GM21367 (cell line): Measurements from ENCODE around the gene COL11A1.
"Not testable (repeated sequence)": the region's sequence is repeated elsewhere in the genome, so short reads cannot be mapped to it uniquely, and the experiment has no call there.

Experiments used
- ATAC-seq: cut with Tn5 transposase; IDR thresholded peaks from one replicate; pipeline ENCODE4 v1.9.1; 2021; ENCODE audit not compliant: unreplicated experiment

Gene COL11A1

DNA sequence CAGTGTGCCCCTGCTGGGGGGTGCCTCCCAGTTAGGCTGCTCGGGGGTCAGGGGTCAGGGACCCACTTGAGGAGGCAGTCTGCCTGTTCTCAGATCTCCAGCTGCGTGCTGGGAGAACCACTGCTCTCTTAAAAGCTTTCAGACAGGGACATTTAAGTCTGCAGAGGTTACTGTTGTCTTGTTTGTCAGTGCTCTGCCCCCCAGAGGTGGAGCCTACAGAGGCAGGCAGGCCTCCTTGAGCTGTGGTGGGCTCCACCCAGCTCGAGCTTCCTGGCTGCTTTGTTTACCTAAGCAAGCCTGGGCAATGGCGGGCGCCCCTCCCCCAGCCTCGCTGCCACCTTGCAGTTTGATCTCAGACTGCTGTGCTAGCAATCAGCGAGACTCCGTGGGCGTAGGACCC, 175.0 kb downstream of the COL11A1 start:
- not testable (repeated sequence) for ATAC-seq

DNA sequence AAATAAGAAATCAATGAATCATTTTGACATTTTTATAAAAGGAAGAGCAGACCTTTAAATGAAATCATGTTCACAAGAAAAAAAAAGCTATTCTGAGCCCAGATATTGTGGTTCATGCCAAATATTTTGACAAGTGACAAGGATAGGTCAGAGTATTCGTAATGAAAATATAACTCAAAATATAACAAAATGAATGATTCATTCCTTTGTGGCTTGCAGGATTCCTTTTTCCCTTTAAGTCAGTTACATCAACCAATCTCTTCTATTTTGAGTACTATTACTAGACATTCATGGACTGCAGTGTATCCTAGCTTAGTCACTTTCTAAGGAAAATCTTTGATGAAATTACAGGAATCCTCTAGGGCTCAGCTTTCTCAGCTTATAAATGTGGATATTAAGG, 188.7 kb downstream of the COL11A1 start:
- no peak for ATAC-seq

- ATAC-seq = no peak
These were observed 206.3 kb downstream of the COL11A1 start for GRCh38 chr1:102901996-102902395.

DNA sequence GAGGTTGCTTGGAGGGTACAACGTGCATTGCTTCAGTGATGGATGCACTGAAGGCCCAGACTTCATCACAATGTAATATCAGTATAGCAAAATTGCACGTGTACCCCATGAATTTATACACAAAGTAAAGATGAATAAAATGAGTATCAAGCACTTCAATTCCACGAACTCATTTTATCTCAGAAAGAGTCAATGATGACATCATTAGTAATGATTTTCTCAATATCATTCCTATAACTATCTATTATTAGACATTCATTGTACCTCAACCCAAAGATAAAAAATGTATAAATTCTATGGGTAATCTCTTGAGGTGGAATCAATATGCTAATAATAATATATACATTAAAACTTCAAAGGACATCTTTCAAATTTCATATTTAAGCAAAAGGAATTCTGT, 208.4 kb downstream of the COL11A1 start:
- no peak for ATAC-seq

GRCh38 chr1:102897557-102897956, 210.8 kb downstream of the COL11A1 start:
- no peak for ATAC-seq

DNA sequence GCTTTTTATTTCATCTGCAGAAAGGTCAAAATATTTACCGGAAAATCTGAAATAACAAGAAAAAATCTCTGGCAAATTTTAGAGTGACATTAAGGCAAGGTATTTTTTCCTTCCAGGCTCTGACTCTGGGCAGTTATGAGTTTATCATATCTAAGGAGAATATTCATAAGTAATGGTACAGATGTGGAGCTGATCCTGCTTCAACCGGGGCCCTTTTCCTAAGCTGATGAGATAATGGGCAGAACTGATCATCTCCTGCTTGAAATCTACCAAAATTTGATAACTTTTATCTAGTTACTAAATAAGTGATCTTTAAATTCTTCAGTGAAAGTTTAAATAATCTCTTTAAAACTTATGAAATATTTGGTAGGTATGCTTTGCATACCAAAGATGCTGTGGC, 211.6 kb downstream of the COL11A1 start:
- ATAC-seq = no peak

DNA sequence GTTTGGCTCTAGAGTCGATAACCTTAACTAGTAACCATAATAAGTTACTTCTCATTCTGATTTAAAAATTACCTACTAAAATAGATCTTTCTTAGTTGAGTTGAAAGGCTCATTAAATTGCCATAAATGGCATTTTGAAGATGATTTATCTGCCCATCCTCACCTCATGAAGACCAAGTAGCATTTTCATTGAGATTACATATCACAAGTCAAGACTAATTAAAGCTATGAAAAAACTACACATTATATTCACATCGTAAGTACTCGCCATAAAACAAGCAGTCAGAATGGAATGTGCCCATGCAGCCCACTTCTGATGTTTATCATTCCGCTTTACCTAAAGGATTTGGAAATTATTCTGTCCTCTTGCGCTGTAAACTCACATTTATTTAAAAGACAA, 212.0 kb downstream of the COL11A1 start:
- ATAC-seq = no peak

DNA sequence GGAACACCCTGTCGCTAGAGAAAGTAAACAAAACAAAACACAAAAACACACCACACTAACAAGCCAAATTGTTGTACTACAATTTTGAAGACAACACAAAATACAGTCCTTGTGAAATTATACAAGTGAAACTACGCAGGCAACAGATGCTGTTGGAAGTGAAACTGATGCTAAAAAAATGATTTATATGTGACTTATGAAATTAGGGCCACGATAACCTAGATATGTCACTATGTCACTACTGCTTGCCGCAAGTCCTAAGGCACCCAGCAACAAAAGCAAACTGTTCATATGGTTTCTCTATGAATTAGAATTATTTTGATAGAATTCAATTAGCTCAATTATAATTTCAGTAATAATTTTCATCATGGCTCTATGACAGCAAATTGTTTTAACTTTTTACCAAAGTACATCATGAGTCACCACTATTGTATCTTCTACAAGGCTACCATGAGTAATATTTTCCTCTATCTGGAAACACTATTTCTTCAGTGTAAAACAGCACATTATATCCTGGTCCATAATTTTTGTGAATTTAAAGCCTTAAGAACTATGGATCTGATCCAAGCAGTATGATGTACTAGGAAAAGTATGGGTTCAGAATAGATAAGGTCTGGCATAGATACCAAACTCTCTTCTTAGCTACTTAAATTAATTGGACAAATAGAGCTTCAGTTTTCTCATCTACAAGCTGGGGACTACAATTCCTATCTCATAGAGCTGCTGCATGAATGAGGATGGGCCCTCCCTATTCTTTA, 216.3 kb downstream of the COL11A1 start:
- ATAC-seq = no peak

DNA sequence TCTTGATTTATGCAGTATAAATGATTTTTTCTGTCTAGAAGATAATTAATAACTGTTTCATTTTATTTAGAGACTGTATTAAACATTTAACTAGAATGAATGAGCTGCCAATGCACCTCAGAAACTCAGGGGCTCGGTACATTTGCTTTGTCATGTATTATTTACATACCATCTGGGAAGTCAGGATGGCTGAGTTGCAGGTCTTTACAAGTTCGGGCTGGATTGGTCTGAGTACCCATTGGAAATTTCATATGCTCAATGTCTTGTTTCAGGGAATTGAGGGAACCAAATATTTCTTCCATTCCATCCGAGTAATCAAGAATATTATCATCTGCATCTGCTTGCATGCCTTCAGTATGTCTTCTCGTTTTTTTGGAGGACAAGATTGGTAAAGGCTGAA, 221.7 kb downstream of the COL11A1 start:
- ATAC-seq = no peak

GRCh38 chr1:102884238-102884637, 224.1 kb downstream of the COL11A1 start:
- ATAC-seq = no peak

DNA sequence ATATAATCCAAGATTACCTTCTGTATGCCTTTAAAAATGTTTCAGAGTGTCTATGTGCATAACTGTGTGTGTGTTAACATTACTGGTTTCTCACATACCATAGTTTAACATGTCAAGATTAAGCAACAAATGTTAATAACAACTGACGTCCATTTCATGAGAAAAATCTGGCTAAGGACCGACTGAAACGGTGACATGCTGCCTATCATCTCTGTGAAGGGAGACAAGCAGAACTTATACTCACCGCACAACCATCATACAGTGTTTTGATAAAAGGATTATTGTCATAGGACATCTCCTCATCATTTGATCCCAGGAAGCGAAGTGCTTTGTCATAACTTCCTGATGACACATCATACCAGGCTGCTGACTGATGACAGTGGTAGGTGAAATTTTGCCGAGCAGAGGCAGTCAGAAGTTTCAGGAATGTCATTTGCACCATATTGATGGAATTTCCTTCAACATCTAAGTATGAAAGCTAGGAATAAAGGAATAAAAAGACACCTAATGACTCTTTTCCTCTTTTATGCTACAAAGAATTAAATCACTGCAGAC, 228.8 kb downstream of the COL11A1 start:
- ATAC-seq = no peak

DNA sequence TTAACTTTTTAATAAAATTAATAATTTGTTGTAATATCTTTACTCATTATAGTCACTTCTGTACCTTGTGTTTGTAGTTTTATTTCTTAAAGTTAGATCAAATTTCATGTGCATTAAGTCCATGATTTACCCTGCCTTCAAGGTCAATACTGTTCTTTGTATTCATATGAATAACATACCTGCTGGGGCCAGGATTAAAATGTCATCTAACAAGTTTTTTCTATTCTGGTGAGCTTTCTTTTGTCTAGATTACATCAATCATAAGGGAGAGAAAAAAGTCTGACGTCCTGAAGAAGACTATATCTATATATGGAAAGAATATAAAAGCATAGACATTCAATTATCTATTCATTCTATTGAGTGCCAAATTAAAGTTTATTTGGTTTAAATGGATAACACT, 232.6 kb downstream of the COL11A1 start:
- ATAC-seq = no peak

DNA sequence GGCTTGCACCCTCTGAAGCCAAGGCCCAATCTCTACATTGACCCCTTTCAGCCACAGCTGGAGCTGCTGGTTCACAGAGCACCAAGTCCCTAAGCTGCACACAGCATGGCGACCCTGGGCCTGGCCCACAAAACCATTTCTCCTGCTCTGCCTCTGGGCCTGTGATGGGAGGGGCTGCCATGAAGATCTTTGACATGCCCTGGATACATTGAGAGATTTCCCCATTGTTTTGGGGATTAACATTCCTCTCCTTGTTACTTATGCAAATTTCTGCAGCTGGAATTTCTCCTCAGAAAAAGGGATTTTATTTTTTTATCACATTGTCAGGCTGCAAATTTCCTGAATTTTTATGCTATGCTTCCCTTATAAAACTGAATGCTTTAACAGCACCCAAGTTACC, 235.8 kb downstream of the COL11A1 start:
- ATAC-seq = no peak

DNA sequence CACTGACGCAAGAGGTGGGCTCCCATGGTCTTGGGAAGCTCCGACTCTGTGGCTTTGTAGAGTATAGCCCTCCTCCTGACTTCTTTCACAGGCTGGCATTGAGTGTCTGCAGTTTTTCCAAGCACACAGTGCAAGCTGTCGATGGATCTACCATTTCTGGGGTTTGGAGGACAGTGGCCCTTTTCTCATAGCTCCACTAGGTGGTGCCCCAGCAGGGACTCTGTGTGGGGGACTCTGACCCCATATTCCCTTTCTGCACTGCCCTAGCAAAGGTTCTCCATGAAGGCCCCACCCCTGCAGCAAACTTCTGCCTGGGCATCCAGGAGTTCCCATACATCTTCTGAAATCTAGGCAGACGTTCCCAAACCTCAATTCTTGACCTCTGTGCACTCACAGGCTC, 236.2 kb downstream of the COL11A1 start:
- no peak for ATAC-seq

GRCh38 chr1:102863704-102864103, 244.6 kb downstream of the COL11A1 start:
- no peak for ATAC-seq

DNA sequence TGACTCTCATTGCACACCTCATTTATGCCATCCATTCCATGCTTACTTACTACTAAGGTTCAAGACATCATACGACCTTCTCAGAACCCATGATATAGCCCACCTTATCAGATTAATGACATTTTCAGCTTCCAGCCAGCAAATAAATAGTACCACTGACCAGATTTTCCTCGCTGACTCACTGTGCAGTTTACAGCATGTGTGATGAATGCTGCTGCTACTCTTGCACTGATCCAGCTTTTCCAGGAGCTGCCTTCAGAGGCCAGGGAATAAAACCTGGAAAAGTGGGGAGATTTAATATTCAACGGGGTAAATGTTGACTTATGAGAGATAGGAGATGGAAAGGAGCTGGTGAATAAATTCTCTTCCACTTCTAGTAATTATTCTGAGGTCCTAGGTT, 247.1 kb downstream of the COL11A1 start:
- no peak for ATAC-seq

- ATAC-seq = no peak
These were observed 249.6 kb downstream of the COL11A1 start for GRCh38 chr1:102858695-102859094.

DNA sequence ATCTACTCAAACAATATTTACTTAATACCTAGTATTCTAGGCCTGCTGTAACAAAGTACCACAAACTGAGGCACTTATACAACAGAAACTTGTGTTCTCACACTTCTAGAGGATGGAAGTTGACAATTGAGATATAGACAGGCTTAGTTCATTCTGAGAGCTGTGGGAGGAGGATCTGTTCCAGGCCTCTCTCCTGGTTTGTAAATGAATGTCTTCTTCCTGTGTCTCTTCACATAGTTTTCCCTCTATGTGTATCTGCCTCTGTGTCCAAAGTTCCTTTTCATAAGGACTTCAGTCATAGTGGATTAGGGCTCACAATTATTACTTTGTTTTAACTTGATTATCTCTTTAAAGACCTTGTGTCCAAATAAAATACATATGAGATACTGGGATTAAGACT, 251.1 kb downstream of the COL11A1 start:
- ATAC-seq = no peak

GRCh38 chr1:102853701-102854187, 254.6 kb downstream of the COL11A1 start:
- no peak for ATAC-seq

GRCh38 chr1:102853136-102853535, 255.2 kb downstream of the COL11A1 start:
- no peak for ATAC-seq

- ATAC-seq = no peak
These were observed 255.7 kb downstream of the COL11A1 start for GRCh38 chr1:102852613-102853012.

DNA sequence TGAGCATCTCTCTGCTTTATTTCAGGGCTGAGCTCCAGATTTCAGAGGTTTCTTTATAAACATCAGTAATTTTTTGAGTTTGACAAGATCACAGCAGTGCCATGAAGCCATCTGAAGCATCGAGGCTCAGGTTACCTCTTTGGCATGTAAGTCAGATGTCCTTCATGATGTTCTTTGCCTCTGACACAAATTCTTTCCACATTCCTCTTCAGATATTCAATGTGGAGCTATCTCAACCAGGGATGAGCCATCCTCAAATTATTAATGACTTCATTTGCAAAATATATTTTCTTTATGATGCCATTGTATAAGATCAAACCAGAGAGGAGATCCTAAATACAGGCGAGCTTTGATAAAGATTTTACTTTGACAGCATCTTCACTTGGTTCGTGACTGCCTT, 256.7 kb downstream of the COL11A1 start:
- no peak for ATAC-seq

GRCh38 chr1:102842606-102843005, 265.7 kb downstream of the COL11A1 start:
- ATAC-seq = no peak
